GM21390 (cell line): Measurements from ENCODE around the gene BRCA2.
A peak's percentile ranks its signal among the peaks of the same experiment; 100 is the strongest.

Source experiments
- ATAC-seq: cut with Tn5 transposase; IDR thresholded peaks from one replicate; pipeline ENCODE4 v1.9.1; 2021; ENCODE audit not compliant: unreplicated experiment

BRCA2 gene

GRCh38 chr13:32378012-32378411, 62.7 kb downstream of the BRCA2 start:
- no peak for ATAC-seq

GRCh38 chr13:32381539-32381938, 66.2 kb downstream of the BRCA2 start:
- no peak for ATAC-seq

GRCh38 chr13:32383836-32384618, 68.7 kb downstream of the BRCA2 start:
- no peak for ATAC-seq

- ATAC-seq, result no peak
Observed at GRCh38 chr13:32384702-32385101, 69.4 kb downstream of the BRCA2 start.

GRCh38 chr13:32385410-32385809, 70.1 kb downstream of the BRCA2 start:
- ATAC-seq, result no peak

GRCh38 chr13:32390048-32390447, 74.7 kb downstream of the BRCA2 start:
- ATAC-seq, result no peak

GRCh38 chr13:32390484-32390883, 75.2 kb downstream of the BRCA2 start:
- no peak for ATAC-seq

GRCh38 chr13:32391101-32391619, 75.9 kb downstream of the BRCA2 start:
- ATAC-seq, result no peak

GRCh38 chr13:32403108-32403507, 87.8 kb downstream of the BRCA2 start:
- no peak for ATAC-seq

- ATAC-seq, result peak; percentile 80
Observed at GRCh38 chr13:32407854-32408253, 92.5 kb downstream of the BRCA2 start.

- ATAC-seq, result peak; percentile 4
Observed at GRCh38 chr13:32408296-32409000, 93.1 kb downstream of the BRCA2 start.

GRCh38 chr13:32409001-32409313, 93.6 kb downstream of the BRCA2 start:
- ATAC-seq, result no peak

- no peak for ATAC-seq
Observed at GRCh38 chr13:32409561-32410421, 94.5 kb downstream of the BRCA2 start.

GRCh38 chr13:32413284-32413683, 98.0 kb downstream of the BRCA2 start:
- ATAC-seq, result no peak

GRCh38 chr13:32414580-32414979, 99.3 kb downstream of the BRCA2 start:
- ATAC-seq, result no peak

GRCh38 chr13:32415019-32415418, 99.7 kb downstream of the BRCA2 start:
- ATAC-seq, result no peak

GRCh38 chr13:32417995-32418394, 102.7 kb downstream of the BRCA2 start:
- no peak for ATAC-seq

GRCh38 chr13:32419862-32420261, 104.6 kb downstream of the BRCA2 start:
- no peak for ATAC-seq

- no peak for ATAC-seq
Observed at GRCh38 chr13:32423592-32423991, 108.3 kb downstream of the BRCA2 start.

- no peak for ATAC-seq
Observed at GRCh38 chr13:32425158-32425557, 109.8 kb downstream of the BRCA2 start.

- ATAC-seq, result peak; percentile 25
Observed at GRCh38 chr13:32426191-32426989, 111.1 kb downstream of the BRCA2 start.
